ENCODE results near the gene CHKA.

GRCh38 chr11:68164437-68164836, 43.2 kb upstream of the CHKA start:
- no peak for TF ChIP-seq POLR2A (IDR thresholded peaks at IDR 0.05; ENCODE audit: low read depth, low read length)
- no peak for TF ChIP-seq CTCF (IDR thresholded peaks at IDR 0.05; ENCODE audit: extremely low read depth in 1 of 2, insufficient read depth in 1 of 2, low read depth in 1 of 2, low read length in 2 of 2)
- TF ChIP-seq GATA2 (IDR thresholded peaks at IDR 0.05; ENCODE audit: insufficient read depth, insufficient read length, low read depth, low read length) = no peak
- TF ChIP-seq, protein P1, sequence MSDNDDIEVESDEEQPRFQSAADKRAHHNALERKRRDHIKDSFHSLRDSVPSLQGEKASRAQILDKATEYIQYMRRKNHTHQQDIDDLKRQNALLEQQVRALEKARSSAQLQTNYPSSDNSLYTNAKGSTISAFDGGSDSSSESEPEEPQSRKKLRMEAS (IDR thresholded peaks at IDR 0.05; ENCODE audit: insufficient read depth, insufficient read length) = no peak
- no peak for TF ChIP-seq POLR2AphosphoS5 (IDR thresholded peaks at IDR 0.05; ENCODE audit: insufficient read depth, low read depth, low read length)

All from endothelial cell of umbilical vein (primary cell).